Activated naive CD8-positive, alpha-beta T cell (primary cell): ENCODE measurements around the gene CRACR2B.

Experiments used
- H3K27ac Mint-ChIP-seq: one replicate; pipeline ENCODE4 v1.8.0; 2021; ENCODE audit warnings: mixed read lengths
- H3K27me3 Mint-ChIP-seq: one replicate; pipeline ENCODE4 v1.8.0; 2021; ENCODE audit warnings: mixed read lengths
- H3K36me3 Mint-ChIP-seq: one replicate; pipeline ENCODE4 v1.8.0; 2021; ENCODE audit warnings: mixed read lengths
- H3K4me1 Mint-ChIP-seq: one replicate; pipeline ENCODE4 v1.8.0; 2021; ENCODE audit warnings: low read depth, mixed read lengths
- H3K4me3 Mint-ChIP-seq: one replicate; pipeline ENCODE4 v1.8.0; 2021; ENCODE audit warnings: mild to moderate bottlenecking, mixed read lengths
- H3K9me3 Mint-ChIP-seq: one replicate; pipeline ENCODE4 v1.8.0; 2021; ENCODE audit warnings: low read depth, mixed read lengths

Gene CRACR2B

GRCh38 chr11:827897-828192 lies at the start of gene CRACR2B:
CRACR2B (plus strand) TSS chr11:827919; CDS start chr11:828608, 689 bp downstream.
- H3K4me3 Mint-ChIP-seq: peak within 1 kb of the TSS; percentile 74
- no peaks in the 10 kb centered on the region for H3K9me3 Mint-ChIP-seq
- no peak within 1 kb of the TSS for H3K27ac Mint-ChIP-seq
- H3K4me1 Mint-ChIP-seq: peaks cover 21% of the 10 kb centered on the region
- peaks cover 2% of the 10 kb centered on the region for H3K27me3 Mint-ChIP-seq
- no peaks in the 10 kb centered on the region for H3K36me3 Mint-ChIP-seq

GRCh38 chr11:778976-779954 lies 48.5 kb upstream of the CRACR2B start:
- Mint-ChIP-seq H3K27ac (no peak overlapping the region), H3K27me3 (no peaks in the 10 kb centered on the region), H3K9me3 (no peaks in the 10 kb centered on the region), H3K4me3 (peak overlapping the region; percentile 32), H3K36me3 (no peaks in the 10 kb centered on the region), H3K4me1 (peaks cover 26% of the 10 kb centered on the region)

- Mint-ChIP-seq H3K36me3 (no peaks in the 10 kb centered on the region), H3K27ac (no peak overlapping the region), H3K27me3 (no peaks in the 10 kb centered on the region), H3K4me3 (no peak overlapping the region), H3K9me3 (no peaks in the 10 kb centered on the region), H3K4me1 (peaks cover 22% of the 10 kb centered on the region)
Observed at GRCh38 chr11:779955-780532, 47.7 kb upstream of the CRACR2B start.

- H3K4me1 Mint-ChIP-seq: peaks cover 15% of the 10 kb centered on the region
- no peaks in the 10 kb centered on the region for H3K27me3 Mint-ChIP-seq
- H3K9me3 Mint-ChIP-seq: no peaks in the 10 kb centered on the region
- H3K4me3 Mint-ChIP-seq: no peak overlapping the region
- H3K36me3 Mint-ChIP-seq: no peaks in the 10 kb centered on the region
- H3K27ac Mint-ChIP-seq: no peak overlapping the region
Observed at GRCh38 chr11:782264-783174, 45.2 kb upstream of the CRACR2B start.

- no peak overlapping the region for H3K27ac Mint-ChIP-seq
- no peaks in the 10 kb centered on the region for H3K9me3 Mint-ChIP-seq
- no peaks in the 10 kb centered on the region for H3K27me3 Mint-ChIP-seq
- peaks cover 18% of the 10 kb centered on the region for H3K4me1 Mint-ChIP-seq
- H3K36me3 Mint-ChIP-seq: no peaks in the 10 kb centered on the region
- no peak overlapping the region for H3K4me3 Mint-ChIP-seq
Observed at GRCh38 chr11:783581-784015, 44.1 kb upstream of the CRACR2B start.

- Mint-ChIP-seq H3K4me1 (peaks cover 10% of the 10 kb centered on the region), H3K36me3 (no peaks in the 10 kb centered on the region), H3K4me3 (no peak overlapping the region), H3K27me3 (no peaks in the 10 kb centered on the region), H3K27ac (no peak overlapping the region), H3K9me3 (no peaks in the 10 kb centered on the region)
Observed at GRCh38 chr11:786235-787083, 41.3 kb upstream of the CRACR2B start.

- H3K4me1 Mint-ChIP-seq: peaks cover 10% of the 10 kb centered on the region
- no peaks in the 10 kb centered on the region for H3K9me3 Mint-ChIP-seq
- no peaks in the 10 kb centered on the region for H3K36me3 Mint-ChIP-seq
- H3K4me3 Mint-ChIP-seq: no peak overlapping the region
- H3K27ac Mint-ChIP-seq: no peak overlapping the region
- no peaks in the 10 kb centered on the region for H3K27me3 Mint-ChIP-seq
Observed at GRCh38 chr11:787084-787675, 40.5 kb upstream of the CRACR2B start.

GRCh38 chr11:788009-788640 lies 39.6 kb upstream of the CRACR2B start:
- H3K4me3 Mint-ChIP-seq: no peak overlapping the region
- H3K4me1 Mint-ChIP-seq: peaks cover 10% of the 10 kb centered on the region

GRCh38 chr11:788953-789940 lies 38.5 kb upstream of the CRACR2B start:
- Mint-ChIP-seq H3K27me3 (no peaks in the 10 kb centered on the region), H3K4me3 (no peak overlapping the region), H3K36me3 (no peaks in the 10 kb centered on the region), H3K4me1 (peaks cover 8% of the 10 kb centered on the region), H3K27ac (no peak overlapping the region), H3K9me3 (no peaks in the 10 kb centered on the region)

More at GRCh38 chr11:788009-788640, 39.6 kb upstream of the CRACR2B start:
- no peak overlapping the region for H3K27ac Mint-ChIP-seq
- no peaks in the 10 kb centered on the region for H3K9me3 Mint-ChIP-seq
- H3K27me3 Mint-ChIP-seq: no peaks in the 10 kb centered on the region
- no peaks in the 10 kb centered on the region for H3K36me3 Mint-ChIP-seq

GRCh38 chr11:789943-790342 lies 37.8 kb upstream of the CRACR2B start, which contains the start of gene CEND1:
CEND1 (minus strand) TSS chr11:790090; CDS start chr11:788576, 1,514 bp downstream.
- no peaks in the 10 kb centered on the region for H3K9me3 Mint-ChIP-seq
- no peak within 1 kb of the TSS for H3K4me3 Mint-ChIP-seq
- H3K36me3 Mint-ChIP-seq: no peaks in the 10 kb centered on the region
- H3K27me3 Mint-ChIP-seq: no peaks in the 10 kb centered on the region
- peaks cover 8% of the 10 kb centered on the region for H3K4me1 Mint-ChIP-seq
- no peak within 1 kb of the TSS for H3K27ac Mint-ChIP-seq

- Mint-ChIP-seq H3K36me3 (no peaks in the 10 kb centered on the region), H3K9me3 (no peaks in the 10 kb centered on the region), H3K4me3 (no peak overlapping the region), H3K4me1 (peaks cover 7% of the 10 kb centered on the region), H3K27ac (no peak overlapping the region), H3K27me3 (no peaks in the 10 kb centered on the region)
Observed at GRCh38 chr11:790721-791564, 36.8 kb upstream of the CRACR2B start.
